HT-29 (cell line): Measurements from ENCODE around the gene LCE2A. TPM values are rescaled to one million over a fixed set of nuclear protein-coding genes. Genes with fewer than 3 reads are reported as not detected.
A peak's percentile ranks its signal among the peaks of the same experiment; 100 is the strongest.
"Not testable (repeated sequence)": the region's sequence is repeated elsewhere in the genome, so short reads cannot be mapped to it uniquely, and the experiment has no call there.

Source experiments
- DNase-seq: peaks from one replicate; pipeline ENCODE4 v3.0.0-alpha.2; 2015; ENCODE audit warnings: low spot score
- total RNA-seq: library from RNA; depleted of rRNA; stranded (reverse); fragments of >200 nt; shearing (Covaris generic); gene quantifications from 2 replicates; pipeline ENCODE4 v1.2.3, GENCODE V29; 2014; rRNA removed

Gene LCE2A, protein sequence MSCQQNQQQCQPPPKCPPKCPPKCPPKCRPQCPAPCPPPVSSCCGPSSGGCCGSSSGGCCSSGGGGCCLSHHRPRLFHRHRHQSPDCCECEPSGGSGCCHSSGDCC
- total RNA-seq, result not detected in 2 replicates

DNA sequence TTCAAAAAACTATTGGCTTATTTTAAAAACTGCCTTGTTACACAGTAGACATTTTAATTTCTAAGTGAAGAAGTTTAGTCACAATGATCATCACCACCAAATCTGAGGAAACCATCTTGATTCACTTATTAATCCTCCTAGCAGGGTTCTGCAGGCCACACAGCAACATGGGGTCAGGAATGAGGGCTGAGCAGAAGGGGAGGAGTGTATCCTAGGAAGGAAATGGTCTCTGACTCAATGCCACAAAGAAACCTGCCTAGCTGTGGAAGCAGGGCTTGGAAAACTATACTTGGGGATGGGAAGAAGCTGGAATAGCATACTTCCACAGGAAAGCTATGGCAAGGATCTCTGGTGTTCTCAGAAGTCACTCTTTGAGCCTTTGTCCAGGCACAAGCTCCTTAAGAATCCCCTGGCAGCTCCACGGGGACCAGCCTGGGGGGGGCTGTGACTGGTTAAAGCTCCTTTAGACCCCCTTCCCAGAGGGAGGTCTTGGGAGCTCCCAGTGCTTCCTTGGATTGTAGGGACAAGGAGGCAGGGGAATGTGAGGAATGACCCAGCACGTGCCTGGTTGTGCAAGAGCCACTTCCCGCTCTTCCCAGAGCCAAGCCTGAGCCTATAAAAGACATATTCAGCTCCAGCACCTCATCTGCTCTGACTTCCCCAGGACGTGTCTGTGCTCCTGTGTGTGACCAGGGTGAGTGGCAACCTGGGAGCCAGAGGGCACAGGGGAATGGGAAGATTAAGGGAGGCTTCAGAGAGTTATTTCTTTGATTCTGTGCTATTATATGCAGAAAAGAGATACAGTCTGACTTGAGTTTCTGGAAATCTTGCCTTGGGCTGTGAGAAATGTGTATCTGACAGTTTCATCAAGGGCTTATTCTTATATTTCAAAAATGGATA, at the start of gene LCE2A:
Gene LCE2A (plus strand): TSS at position 645 of the 900 bp plus-strand sequence. CDS start 557 bp downstream, outside the sequence.
- no peak for DNase-seq

DNA sequence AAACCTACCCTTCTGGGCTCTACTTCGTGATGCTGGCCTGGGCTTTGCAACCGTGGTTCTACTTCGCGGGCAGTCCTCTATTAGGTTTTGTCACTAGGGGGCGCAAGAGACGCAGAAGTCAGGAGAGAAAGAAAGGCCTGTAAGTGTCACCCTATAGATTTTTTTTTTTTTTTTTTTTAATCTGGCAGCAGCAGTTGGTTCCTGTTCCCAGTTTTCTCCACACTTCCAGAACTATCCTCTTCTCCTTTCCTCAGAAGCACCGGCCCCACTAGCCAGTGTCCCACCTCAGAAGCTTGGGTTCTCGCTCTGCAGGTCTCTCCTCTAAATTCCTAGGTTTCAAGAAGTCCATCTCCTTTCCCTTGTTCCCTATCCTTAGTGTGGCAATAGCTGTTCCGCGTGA, 44.0 kb upstream of the LCE2A start:
- DNase-seq, result peak; percentile 77

DNA sequence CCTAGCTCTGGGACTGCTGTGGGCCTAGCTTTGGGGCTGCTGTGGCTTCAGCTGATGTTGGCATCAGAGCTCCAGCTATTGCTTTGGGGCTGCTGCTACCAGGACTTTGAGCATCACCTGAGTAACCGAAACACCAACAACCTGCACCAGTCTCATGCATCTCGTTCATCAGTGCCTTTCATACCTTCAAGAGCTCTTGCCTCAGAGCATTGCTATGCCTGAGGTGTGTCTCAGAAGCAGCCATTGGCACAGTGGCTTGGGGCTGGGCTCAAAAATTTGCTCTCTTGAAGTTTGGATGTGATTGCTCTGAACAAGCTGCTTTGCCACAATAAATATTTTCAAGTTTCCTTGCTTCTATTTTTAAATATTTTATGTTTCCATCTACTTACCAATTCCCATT, 41.7 kb upstream of the LCE2A start:
- no peak for DNase-seq

- DNase-seq, result no peak
Measured at GRCh38 chr1:152657677-152658076, 40.5 kb upstream of the LCE2A start.

- DNase-seq, result no peak
Measured at GRCh38 chr1:152658649-152659048, 39.5 kb upstream of the LCE2A start.

- no peak for DNase-seq
Measured at GRCh38 chr1:152663098-152663497, 35.0 kb upstream of the LCE2A start, which contains the start of gene LCE2D. Gene LCE2D, plus strand, starts transcription at chr1:152663380. Its CDS starts 726 bp downstream, at chr1:152664106.

GRCh38 chr1:152666171-152666570, 32.0 kb upstream of the LCE2A start:
- not testable (repeated sequence) for DNase-seq

GRCh38 chr1:152667648-152668047, 30.5 kb upstream of the LCE2A start:
- no peak for DNase-seq

DNA sequence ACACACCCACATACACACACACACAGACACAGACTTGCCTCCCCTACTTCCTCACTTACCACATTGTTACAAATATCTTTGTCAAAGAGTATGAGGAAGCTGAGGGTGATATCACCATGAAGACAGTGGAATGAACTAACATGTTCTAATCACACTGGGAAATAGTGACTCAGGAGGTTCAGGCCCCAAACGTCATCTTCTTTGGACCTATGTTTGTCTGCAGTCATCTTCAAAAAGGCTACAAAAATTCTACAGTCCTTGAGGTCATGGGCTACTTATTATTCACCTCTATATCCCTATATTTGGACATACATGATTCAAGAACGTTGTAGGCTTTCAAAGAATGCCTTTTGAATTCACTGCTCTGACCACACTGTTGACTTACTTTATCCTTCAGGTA, 25.1 kb upstream of the LCE2A start:
- DNase-seq, result no peak

GRCh38 chr1:152674983-152675382, 23.2 kb upstream of the LCE2A start, which contains the start of gene LCE2C:
Gene LCE2C, plus strand, starts transcription at chr1:152675279. Its CDS starts 737 bp downstream, at chr1:152676016.
- DNase-seq, result not testable (repeated sequence)

- DNase-seq, result no peak
Measured at GRCh38 chr1:152679459-152679858, 18.7 kb upstream of the LCE2A start.

GRCh38 chr1:152681616-152682015, 16.5 kb upstream of the LCE2A start:
- no peak for DNase-seq

DNA sequence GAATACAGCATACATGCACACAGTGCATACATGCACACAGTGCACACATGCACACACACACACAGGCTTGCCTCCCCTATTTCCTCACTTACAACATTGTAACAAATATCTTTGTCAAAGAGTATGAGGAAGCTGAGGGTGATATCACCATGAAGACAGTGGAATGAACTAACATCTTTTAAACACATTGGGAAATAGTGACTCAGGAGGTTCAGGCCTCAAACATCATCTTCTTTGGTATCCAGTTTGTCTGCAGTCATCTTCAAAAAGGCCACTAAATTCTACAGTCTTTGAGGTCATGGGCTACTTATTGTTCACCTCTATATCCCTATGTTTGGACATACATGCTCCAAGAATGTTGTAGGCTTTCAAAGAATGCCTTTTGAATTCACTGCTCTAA, 14.3 kb upstream of the LCE2A start:
- DNase-seq, result no peak

DNA sequence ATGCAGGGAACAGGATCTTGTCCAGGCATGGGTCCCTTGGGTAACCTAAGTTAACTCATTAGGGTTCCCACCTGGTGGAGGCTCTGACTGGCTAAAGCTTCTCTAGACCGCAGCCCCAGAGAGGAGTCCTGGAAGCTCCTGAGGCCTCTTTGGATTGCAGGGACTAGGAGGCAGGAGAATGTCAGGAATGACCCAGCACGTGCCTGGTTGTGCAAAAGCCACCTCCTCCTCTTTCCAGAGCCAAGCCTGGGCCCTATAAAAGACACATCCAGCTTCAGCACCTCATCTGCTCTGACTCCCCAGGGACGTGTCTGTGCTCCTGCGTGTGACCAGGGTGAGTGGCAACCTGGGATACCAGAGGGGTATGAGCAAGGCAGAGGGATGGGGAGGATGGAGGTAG, 12.3 kb upstream of the LCE2A start, which contains the start of gene LCE2B:
Gene LCE2B (plus strand): TSS at position 301 of the 400 bp plus-strand sequence. CDS start 721 bp downstream, outside the sequence.
- DNase-seq, result not testable (repeated sequence)

DNA sequence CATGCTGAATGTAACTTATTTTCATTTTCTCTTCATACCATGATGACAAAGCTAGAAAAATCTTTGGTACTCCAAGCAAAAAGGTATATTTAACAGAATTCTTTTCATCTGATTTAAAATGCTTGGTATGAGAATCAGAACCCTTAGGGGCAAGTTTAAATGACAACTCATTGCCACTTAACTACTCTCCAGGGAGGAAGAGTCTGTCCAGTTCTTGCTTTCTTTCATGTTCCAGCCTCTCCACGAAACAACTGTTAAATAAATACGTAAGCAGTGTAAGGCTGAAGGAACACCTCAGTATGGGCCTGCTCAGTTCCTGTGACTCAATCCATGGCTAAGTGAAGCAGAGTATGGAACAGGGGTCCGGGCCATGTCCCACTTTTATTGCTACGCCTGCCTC, 1.6 kb downstream of the LCE2A start:
- DNase-seq, result no peak

DNA sequence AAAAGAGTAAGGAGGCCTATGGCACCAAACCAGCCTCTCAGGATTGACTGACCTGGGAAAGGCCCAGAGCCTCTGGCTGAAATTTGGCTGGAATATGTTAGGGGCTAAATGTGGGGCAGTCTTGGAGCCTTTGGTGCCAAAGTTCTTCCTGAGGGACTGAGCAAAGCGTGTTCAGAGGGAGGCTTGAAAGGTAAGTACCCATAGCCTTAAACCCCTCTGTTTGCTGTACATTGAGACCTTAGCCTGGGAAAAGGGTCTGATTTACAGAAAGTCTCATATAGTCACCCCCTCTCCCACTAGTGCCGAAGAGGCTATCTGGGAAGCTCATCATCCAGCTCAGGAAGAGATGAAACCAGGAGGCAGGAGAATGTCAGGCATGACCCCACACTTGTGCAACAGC, 9.7 kb downstream of the LCE2A start, which contains the start of gene LCE4A:
Gene LCE4A (plus strand): TSS at position 301 of the 400 bp plus-strand sequence. CDS start 916 bp downstream, outside the sequence.
- no peak for DNase-seq

DNA sequence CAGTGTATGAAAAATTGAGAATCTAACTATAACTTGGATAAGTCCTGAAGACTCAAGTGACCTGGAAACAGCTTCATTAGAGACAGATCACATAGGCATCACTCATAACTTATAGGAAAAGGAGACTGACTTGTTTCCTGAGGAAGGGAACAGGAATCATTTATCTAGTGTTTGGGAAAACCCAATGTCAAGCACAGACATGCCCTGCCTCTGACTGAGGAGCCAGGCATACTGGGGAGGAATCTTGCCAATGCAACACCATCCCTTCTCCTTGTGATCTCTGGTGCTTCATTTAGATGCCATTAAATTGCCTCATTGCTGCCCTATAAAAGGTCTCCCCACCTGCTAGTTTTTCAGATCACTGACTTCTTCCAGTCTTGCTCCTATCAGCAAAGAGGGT, 20.1 kb downstream of the LCE2A start:
- DNase-seq, result no peak

DNA sequence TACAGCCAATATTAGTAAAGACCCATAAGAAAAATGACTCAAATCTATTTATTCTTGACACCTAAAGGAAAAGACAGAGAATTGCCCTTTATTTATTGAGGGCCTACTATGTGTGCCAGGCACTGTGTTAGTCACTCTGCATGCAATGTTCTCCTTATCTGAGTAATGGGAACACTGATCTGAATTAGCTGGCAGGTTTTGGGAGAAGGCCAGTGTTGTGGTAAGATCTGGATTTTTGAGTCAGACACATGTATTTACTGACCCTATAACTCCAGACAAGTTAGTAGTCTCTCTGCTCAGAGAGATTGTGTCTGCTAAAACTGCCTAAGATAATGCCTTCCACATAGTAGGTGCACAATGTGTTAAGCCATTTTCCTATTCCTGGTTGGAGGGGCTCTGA, 27.1 kb downstream of the LCE2A start:
- DNase-seq, result no peak

DNA sequence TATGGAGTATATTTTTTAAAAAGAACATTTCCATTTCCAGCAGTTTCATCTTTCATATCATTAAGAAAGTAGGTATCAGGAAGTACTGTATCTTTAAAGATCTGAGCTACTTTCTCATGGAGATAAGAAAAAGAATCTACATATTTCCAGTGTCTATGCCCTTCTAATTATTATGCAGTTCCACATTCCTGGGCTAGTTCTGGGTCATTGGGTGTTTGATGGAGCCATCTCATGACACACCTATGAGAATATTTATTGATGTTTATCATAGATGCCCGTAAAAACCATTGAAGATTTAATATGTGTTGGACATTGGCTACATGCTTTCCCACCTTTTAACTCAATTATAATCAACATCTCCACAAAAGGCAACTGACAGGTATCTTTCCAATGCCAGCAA, 30.8 kb downstream of the LCE2A start:
- DNase-seq, result no peak

DNA sequence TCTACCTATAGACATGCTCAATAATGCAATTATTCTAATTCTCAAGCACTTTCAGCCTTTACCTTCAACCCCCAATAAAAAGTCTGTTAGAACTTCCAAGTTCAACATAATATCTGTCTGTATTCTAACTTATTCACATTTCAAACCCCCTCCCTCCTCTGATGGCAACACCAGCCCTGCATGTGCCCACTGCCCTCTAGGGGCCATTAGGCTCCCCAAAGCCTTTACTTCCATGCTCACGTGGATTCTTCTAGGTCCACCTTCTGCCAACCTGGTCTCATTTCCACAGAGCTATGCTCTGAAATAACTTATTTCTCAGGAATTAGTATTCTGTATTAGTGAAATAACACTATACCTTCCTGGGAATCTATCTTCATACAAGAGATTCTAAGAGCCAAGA, 37.5 kb downstream of the LCE2A start:
- DNase-seq, result peak; percentile 21

- no peak for DNase-seq
Measured at GRCh38 chr1:152737997-152738396, 39.9 kb downstream of the LCE2A start.

- no peak for DNase-seq
Measured at GRCh38 chr1:152739841-152740240, 41.7 kb downstream of the LCE2A start.

DNA sequence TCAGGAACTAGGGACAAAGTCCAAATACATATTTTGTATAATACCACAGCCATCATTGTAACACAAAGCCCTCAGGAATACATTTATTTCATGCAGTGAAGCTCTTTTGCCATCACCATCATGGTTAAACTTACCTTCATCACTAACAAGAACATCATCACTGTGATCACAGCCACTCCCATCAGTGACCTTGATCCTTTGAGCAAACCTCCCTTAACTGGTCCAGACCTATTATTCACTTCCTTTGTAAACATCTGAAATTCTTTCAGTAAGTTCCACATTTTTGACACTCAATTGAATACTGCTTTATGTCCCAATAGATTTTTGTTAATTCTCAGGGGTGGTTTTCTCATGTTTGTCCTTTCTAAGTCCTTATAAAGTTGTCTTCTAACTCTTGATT, 43.5 kb downstream of the LCE2A start:
- no peak for DNase-seq
